CD8-positive, alpha-beta memory T cell (primary cell): Measurements from ENCODE around the gene SPPL2B. TPM values are rescaled to one million over a fixed set of nuclear protein-coding genes. Genes with fewer than 3 reads are reported as not detected.

ENCODE experiments used
- polyA plus RNA-seq: library from polyadenylated mRNA; unstranded; fragments of 300-500 nt; fragmentation: Illumina TruSeq; gene quantifications from one replicate; pipeline ENCODE4 v1.2.3, GENCODE V29; 2021
- total RNA-seq, 2 experiments: library from RNA; stranded (reverse); gene quantifications; one replicate each; pipeline ENCODE4 v1.2.3, GENCODE V29; 2021

SPPL2B gene
- total and polyA plus RNA-seq, 3 experiments from 2014 or later = 8.4 to 41.4 (median 39.0) TPM

Other genes with a start within 250 kb of the SPPL2B start
- gene MOB3A, start 232.4 kb upstream of the SPPL2B start, total RNA-seq = 100 to 1,000 TPM; 171 to 188 TPM
- gene MOB3A, start 232.4 kb upstream of the SPPL2B start, polyA plus RNA-seq = 106 TPM
- 1 to 10 TPM; 8.9 to 9.7 TPM for gene IZUMO4, start 231.8 kb upstream of the SPPL2B start, total RNA-seq
- gene IZUMO4, start 231.8 kb upstream of the SPPL2B start, polyA plus RNA-seq = 0.58 TPM
- gene AP3D1, start 177.1 kb upstream of the SPPL2B start, total RNA-seq = 10 to 100 TPM; 96.5 to 99.2 TPM
- 44.2 TPM for gene AP3D1, start 177.1 kb upstream of the SPPL2B start, polyA plus RNA-seq
- 10 to 100 TPM; 82.0 to 84.9 TPM for gene DOT1L, start 164.8 kb upstream of the SPPL2B start, total RNA-seq
- 1.2 TPM for gene DOT1L, start 164.8 kb upstream of the SPPL2B start, polyA plus RNA-seq
- gene PLEKHJ1, start 92.4 kb upstream of the SPPL2B start, total RNA-seq = 10 to 100 TPM; 96.6 to 99.1 TPM
- gene PLEKHJ1, start 92.4 kb upstream of the SPPL2B start, polyA plus RNA-seq = 120 TPM
- 100 to 1,000 TPM; 131 to 138 TPM for gene SF3A2, start 91.9 kb upstream of the SPPL2B start, total RNA-seq
- 36.2 TPM for gene SF3A2, start 91.9 kb upstream of the SPPL2B start, polyA plus RNA-seq
- gene AMH, start 79.4 kb upstream of the SPPL2B start, total RNA-seq = 1 to 10 TPM; 5.9 to 7.4 TPM
- gene AMH, start 79.4 kb upstream of the SPPL2B start, polyA plus RNA-seq = not detected
- gene JSRP1, start 72.3 kb upstream of the SPPL2B start, total RNA-seq = 1 to 10 TPM in 1 of 2 experiments, under 1 TPM in 1; 0.73 to 1.0 TPM
- 0.91 TPM for gene JSRP1, start 72.3 kb upstream of the SPPL2B start, polyA plus RNA-seq
- not detected for gene PEAK3, start 46.5 kb upstream of the SPPL2B start, total RNA-seq
- gene PEAK3, start 46.5 kb upstream of the SPPL2B start, polyA plus RNA-seq = 0.79 TPM
- gene LINGO3, start 20.5 kb upstream of the SPPL2B start, total RNA-seq = under 1 TPM; 0.09 to 0.15 TPM
- 9.2 TPM for gene LINGO3, start 20.5 kb upstream of the SPPL2B start, polyA plus RNA-seq
- 100 to 1,000 TPM; 163 to 168 TPM for gene LSM7, start 98 bp upstream of the SPPL2B start, total RNA-seq
- gene LSM7, start 98 bp upstream of the SPPL2B start, polyA plus RNA-seq = 162 TPM
- not detected for gene TMPRSS9, start 31.6 kb downstream of the SPPL2B start, total RNA-seq
- not detected for gene TMPRSS9, start 31.6 kb downstream of the SPPL2B start, polyA plus RNA-seq
- 100 to 1,000 TPM; 154 to 169 TPM for gene TIMM13, start 98.9 kb downstream of the SPPL2B start, total RNA-seq
- 71.0 TPM for gene TIMM13, start 98.9 kb downstream of the SPPL2B start, polyA plus RNA-seq
- 100 to 1,000 TPM; 110 to 116 TPM for gene LMNB2, start 128.3 kb downstream of the SPPL2B start, total RNA-seq
- 13.1 TPM for gene LMNB2, start 128.3 kb downstream of the SPPL2B start, polyA plus RNA-seq
- 10 to 100 TPM; 51.1 to 53.7 TPM for gene GADD45B, start 147.4 kb downstream of the SPPL2B start, total RNA-seq
- 90.7 TPM for gene GADD45B, start 147.4 kb downstream of the SPPL2B start, polyA plus RNA-seq